ENCODE data around the gene AKR1D1. TPM values are rescaled to one million over a fixed set of nuclear protein-coding genes. Genes with fewer than 3 reads are reported as not detected.
"Not testable (repeated sequence)": the region's sequence is repeated elsewhere in the genome, so short reads cannot be mapped to it uniquely, and the experiment has no call there.

AKR1D1 gene
- total and polyA plus RNA-seq, 2 experiments from 2014 or later = 0.18 TPM; not detected in 1

GRCh38 chr7:138032186-138032585 lies 44.1 kb upstream of the AKR1D1 start:
- no peaks in the 10 kb centered on the region for H3K9me3 ChIP-seq (ENCODE audit: low read depth)
- DNase-seq (ENCODE audit: low read depth in 1 of 2, low spot score in 1 of 2) = no peak
- H3K4me3 ChIP-seq = no peak overlapping the region
- no peaks in the 10 kb centered on the region for H3K27me3 ChIP-seq
- TF ChIP-seq CTCF (IDR thresholded peaks at IDR 0.05; ENCODE audit: low read depth, low read length) = no peak
- H3K27ac ChIP-seq = no peak overlapping the region
- no peaks in the 10 kb centered on the region for H3K4me1 ChIP-seq (ENCODE audit: low read depth)
- no peaks in the 10 kb centered on the region for H3K36me3 ChIP-seq

GRCh38 chr7:138032770-138033169 lies 43.5 kb upstream of the AKR1D1 start:
- H3K4me3 ChIP-seq = no peak overlapping the region
- H3K36me3 ChIP-seq = no peaks in the 10 kb centered on the region
- H3K4me1 ChIP-seq (ENCODE audit: low read depth) = no peaks in the 10 kb centered on the region
- no peaks in the 10 kb centered on the region for H3K9me3 ChIP-seq (ENCODE audit: low read depth)
- H3K27ac ChIP-seq = no peak overlapping the region
- H3K27me3 ChIP-seq = no peaks in the 10 kb centered on the region
- DNase-seq (ENCODE audit: low read depth in 1 of 2, low spot score in 1 of 2) = peak in 1 of 2 donors; percentile 54
- no peak for TF ChIP-seq CTCF (IDR thresholded peaks at IDR 0.05; ENCODE audit: low read depth, low read length)

GRCh38 chr7:138033241-138033640 lies 43.0 kb upstream of the AKR1D1 start:
- no peaks in the 10 kb centered on the region for H3K36me3 ChIP-seq
- DNase-seq (ENCODE audit: low read depth in 1 of 2, low spot score in 1 of 2) = no peak
- no peak for TF ChIP-seq CTCF (IDR thresholded peaks at IDR 0.05; ENCODE audit: low read depth, low read length)
- no peaks in the 10 kb centered on the region for H3K27me3 ChIP-seq
- H3K27ac ChIP-seq = no peak overlapping the region
- H3K4me1 ChIP-seq (ENCODE audit: low read depth) = no peaks in the 10 kb centered on the region
- H3K9me3 ChIP-seq (ENCODE audit: low read depth) = no peaks in the 10 kb centered on the region
- H3K4me3 ChIP-seq = no peak overlapping the region

GRCh38 chr7:138036135-138036534 lies 40.1 kb upstream of the AKR1D1 start:
- TF ChIP-seq CTCF (IDR thresholded peaks at IDR 0.05; ENCODE audit: low read depth, low read length) = no peak
- Histone ChIP-seq H3K36me3 (no peaks in the 10 kb centered on the region), H3K4me3 (no peak overlapping the region), H3K27ac (no peak overlapping the region), H3K27me3 (no peaks in the 10 kb centered on the region), H3K9me3 (ENCODE audit: low read depth) (no peaks in the 10 kb centered on the region), H3K4me1 (ENCODE audit: low read depth) (no peaks in the 10 kb centered on the region)
- no peak for DNase-seq (ENCODE audit: low read depth in 1 of 2, low spot score in 1 of 2)

GRCh38 chr7:138040063-138040462 lies 36.2 kb upstream of the AKR1D1 start:
- H3K4me1 ChIP-seq (ENCODE audit: low read depth); H3K4me3 ChIP-seq; H3K9me3 ChIP-seq (ENCODE audit: low read depth); H3K27ac ChIP-seq; H3K36me3 ChIP-seq; DNase-seq (ENCODE audit: low read depth in 1 of 2, low spot score in 1 of 2); H3K27me3 ChIP-seq: not testable (repeated sequence)

- Histone ChIP-seq H3K36me3 (no peaks in the 10 kb centered on the region), H3K4me3 (no peak overlapping the region), H3K4me1 (ENCODE audit: low read depth) (no peaks in the 10 kb centered on the region), H3K27me3 (no peaks in the 10 kb centered on the region), H3K9me3 (ENCODE audit: low read depth) (no peaks in the 10 kb centered on the region), H3K27ac (no peak overlapping the region)
- TF ChIP-seq CTCF (IDR thresholded peaks at IDR 0.05; ENCODE audit: low read depth, low read length) = no peak
- DNase-seq (ENCODE audit: low read depth in 1 of 2, low spot score in 1 of 2) = no peak
These were observed 31.4 kb upstream of the AKR1D1 start for GRCh38 chr7:138044897-138045296.

Data from cardiac muscle cell (in vitro differentiated cells and primary cell).